Upper lobe of left lung (tissue), 6 donors: Measurements from ENCODE around the gene MTF2. TPM values are rescaled to one million over a fixed set of nuclear protein-coding genes. Genes with fewer than 3 reads are reported as not detected.

Experiments used
- ATAC-seq, 2 donors: fragments of 200-7000 bp; cut with Tn5 transposase; one replicate each; pipeline ENCODE4 v1.9.1; 2022; ENCODE audit warnings: mild to moderate bottlenecking in 2 of 2, moderate library complexity in 2 of 2; ENCODE audit not compliant: low FRiP score in 2 of 2
- DNase-seq, 2 donors: peaks; one replicate each; pipeline ENCODE4 v3.0.0-alpha.2; 2019 to 2020
- H3K27ac ChIP-seq, 4 donors: fragments of 200-600 bp; sonication (generic); one replicate each; pipeline ENCODE4 v1.5.1; 2016 to 2019
- H3K27me3 ChIP-seq, 4 donors: fragments of 200-600 bp; sonication (generic); one replicate each; pipeline ENCODE4 v1.5.1; 2017 to 2019
- H3K36me3 ChIP-seq, 4 donors: fragments of 200-600 bp; sonication (generic); one replicate each; pipeline ENCODE4 v1.5.1; 2016 to 2019
- H3K4me1 ChIP-seq, 4 donors: fragments of 200-600 bp; sonication (generic); one replicate each; pipeline ENCODE4 v1.5.1; 2018 to 2019
- H3K4me3 ChIP-seq, 4 donors: fragments of 200-600 bp; sonication (generic); one replicate each; pipeline ENCODE4 v1.5.1; 2017 to 2019; ENCODE audit warnings: mild to moderate bottlenecking in 2 of 4, moderate library complexity in 1 of 4
- H3K9me3 ChIP-seq, 4 donors: fragments of 200-600 bp; sonication (generic); one replicate each; pipeline ENCODE4 v1.5.1; 2018 to 2019
- EP300 ChIP-seq, 4 donors: sonication (generic); formaldehyde crosslinking; IDR thresholded peaks; one replicate each; pipeline ENCODE4 v1.5.1; 2017; ENCODE audit warnings: antibody characterized with exemption in 4 of 4, control low read depth in 2 of 4
- POLR2A ChIP-seq, 4 donors: fragments of 450-650 bp; IDR thresholded peaks; one replicate each; pipeline ENCODE4 v1.5.1; 2016 to 2017; ENCODE audit warnings: antibody characterized with exemption in 4 of 4, mild to moderate bottlenecking in 2 of 4
- POLR2AphosphoS5 ChIP-seq, 2 donors: sonication (generic); formaldehyde crosslinking; IDR thresholded peaks; one replicate each; pipeline ENCODE4 v1.5.1; 2017; ENCODE audit warnings: antibody characterized with exemption in 2 of 2
- WGBS, 2 donors: methylation state at CpG; one replicate each; pipeline ENCODE4 v1.1.5; 2017 to 2018; 5-methylcytosine and 5-hydroxymethylcytosine counted together
- total RNA-seq, 6 donors: library from RNA; depleted of rRNA in 4 of 6; stranded (reverse); fragments of >200 nt in 4 of 6; gene quantifications; one replicate each; pipeline versions ENCODE4 v1.1.0 to v1.2.1, GENCODE V29; 2016 to 2021
- TF ChIP-seq, protein P1 (sequence below), 6 experiments: fragments of 450-650 bp in 4 of 6; fragments of 200-600 bp in 2 of 6; sonication (generic) in 2 of 6; IDR thresholded peaks; one replicate each; pipeline ENCODE4 v1.5.1; 2016 to 2019; ENCODE audit warnings: antibody characterized with exemption in 6 of 6
- donor health status: DM: no; HTN: no; CAD: no; lungs with moderate emphysema.
- donor health status: DM: no; HTN: yes; CAD: no; lungs with severe emphysema.

Gene MTF2
- total RNA-seq, 6 donors from 2014 or later = 15.4 to 29.4 (median 20.6) TPM

DNA sequence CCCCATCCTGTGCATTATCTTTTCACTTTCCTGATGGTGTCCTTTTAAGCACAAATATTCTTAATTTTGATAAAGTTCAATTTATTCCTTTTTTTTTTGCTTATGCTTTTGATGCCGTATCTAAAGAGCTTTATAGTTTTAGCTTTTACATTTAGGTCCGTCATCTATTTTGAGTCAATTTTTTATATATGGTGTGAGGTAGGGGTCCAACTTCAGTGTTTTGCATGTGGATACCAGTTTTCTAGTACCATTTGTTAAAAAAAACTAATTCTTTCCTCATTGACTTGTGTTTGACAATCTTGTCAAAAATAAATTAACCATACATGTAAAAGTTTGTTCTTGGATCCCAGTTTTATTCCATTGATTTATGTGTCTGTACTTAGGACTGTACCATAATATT is 4.9 kb downstream of the MTF2 start:
- TF ChIP-seq POLR2AphosphoS5 (IDR thresholded peaks at IDR 0.05) (no peak), EP300 (IDR thresholded peaks at IDR 0.05) (no peak), POLR2A (IDR thresholded peaks at IDR 0.05) (no peak)
- TF ChIP-seq, protein P1, sequence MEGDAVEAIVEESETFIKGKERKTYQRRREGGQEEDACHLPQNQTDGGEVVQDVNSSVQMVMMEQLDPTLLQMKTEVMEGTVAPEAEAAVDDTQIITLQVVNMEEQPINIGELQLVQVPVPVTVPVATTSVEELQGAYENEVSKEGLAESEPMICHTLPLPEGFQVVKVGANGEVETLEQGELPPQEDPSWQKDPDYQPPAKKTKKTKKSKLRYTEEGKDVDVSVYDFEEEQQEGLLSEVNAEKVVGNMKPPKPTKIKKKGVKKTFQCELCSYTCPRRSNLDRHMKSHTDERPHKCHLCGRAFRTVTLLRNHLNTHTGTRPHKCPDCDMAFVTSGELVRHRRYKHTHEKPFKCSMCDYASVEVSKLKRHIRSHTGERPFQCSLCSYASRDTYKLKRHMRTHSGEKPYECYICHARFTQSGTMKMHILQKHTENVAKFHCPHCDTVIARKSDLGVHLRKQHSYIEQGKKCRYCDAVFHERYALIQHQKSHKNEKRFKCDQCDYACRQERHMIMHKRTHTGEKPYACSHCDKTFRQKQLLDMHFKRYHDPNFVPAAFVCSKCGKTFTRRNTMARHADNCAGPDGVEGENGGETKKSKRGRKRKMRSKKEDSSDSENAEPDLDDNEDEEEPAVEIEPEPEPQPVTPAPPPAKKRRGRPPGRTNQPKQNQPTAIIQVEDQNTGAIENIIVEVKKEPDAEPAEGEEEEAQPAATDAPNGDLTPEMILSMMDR (IDR thresholded peaks at IDR 0.05) = no peak
- DNase-seq (no peak), ATAC-seq (no peak)
- Histone ChIP-seq H3K27ac (no peak overlapping the region), H3K36me3 (peaks cover 0 to 17% (median 3%) of the 10 kb centered on the region in 4 donors), H3K4me1 (peaks cover 14 to 28% (median 18%) of the 10 kb centered on the region in 4 donors), H3K27me3 (no peaks in the 10 kb centered on the region), H3K9me3 (no peaks in the 10 kb centered on the region), H3K4me3 (no peak overlapping the region)
- 93 to 99% methylated on average over 2 of the region's 2 CpGs for WGBS, 2 donors

DNA sequence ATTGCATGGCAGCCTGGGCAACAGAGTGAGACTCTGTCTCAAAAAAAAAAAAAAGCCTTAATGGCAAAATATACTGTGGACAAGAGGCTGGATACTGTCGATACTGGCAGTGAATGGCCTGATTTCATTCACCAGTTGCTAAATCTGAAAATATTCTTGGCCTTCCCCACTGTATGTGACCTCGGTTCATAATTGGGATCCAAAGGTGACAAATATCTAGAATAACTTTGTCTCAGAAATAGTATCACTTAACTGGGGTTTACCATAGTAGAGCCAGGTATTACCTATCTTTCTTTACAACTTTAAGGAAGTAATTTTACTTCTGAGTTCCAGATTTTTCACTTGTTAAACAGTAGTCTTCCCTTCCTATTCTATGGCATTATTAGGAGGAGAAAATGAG is 8.4 kb downstream of the MTF2 start:
- ATAC-seq (no peak), DNase-seq (no peak)
- Histone ChIP-seq H3K36me3 (peaks cover 0 to 17% (median 3%) of the 10 kb centered on the region in 4 donors), H3K4me3 (no peak overlapping the region), H3K4me1 (no peaks in the 10 kb centered on the region), H3K27me3 (no peaks in the 10 kb centered on the region), H3K27ac (no peak overlapping the region), H3K9me3 (no peaks in the 10 kb centered on the region)
- 89 to 96% methylated on average over 2 of the region's 2 CpGs for WGBS, 2 donors
- TF ChIP-seq POLR2A (IDR thresholded peaks at IDR 0.05) = no peak
- no peak for TF ChIP-seq POLR2AphosphoS5 (IDR thresholded peaks at IDR 0.05)
- no peak for TF ChIP-seq EP300 (IDR thresholded peaks at IDR 0.05)
- TF ChIP-seq, protein P1 (IDR thresholded peaks at IDR 0.05) = no peak

DNA sequence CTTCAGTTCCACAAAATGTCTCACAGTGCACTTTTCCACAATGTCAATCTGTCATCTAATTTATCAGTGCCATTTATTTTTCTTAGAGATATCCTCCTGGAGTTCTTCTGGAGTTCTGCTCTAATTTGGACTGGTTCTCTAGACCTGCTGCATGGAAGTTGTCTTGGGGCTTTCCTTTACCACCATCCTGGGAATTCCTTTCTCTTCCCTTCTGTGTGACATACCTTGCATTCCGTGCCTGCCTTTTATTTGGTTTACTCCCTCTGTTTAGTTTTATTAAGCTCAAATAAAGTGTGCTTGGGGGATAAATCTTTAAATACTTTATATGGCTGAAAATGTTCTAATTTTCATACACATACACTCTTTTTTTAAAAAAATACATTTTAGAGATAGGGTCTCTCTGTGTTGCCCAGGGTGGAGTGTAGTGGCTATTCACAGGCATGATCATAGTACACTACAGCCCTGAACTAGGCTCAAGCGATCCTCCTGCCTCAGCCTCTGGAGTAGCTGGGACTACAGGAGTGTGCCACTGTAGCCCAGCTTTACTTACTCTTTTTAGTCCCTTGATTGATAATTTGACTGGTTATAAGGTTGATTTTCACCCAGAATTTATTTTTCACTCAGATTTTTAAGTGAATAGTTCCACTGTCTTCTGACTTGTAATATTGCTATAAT is 14.4 kb downstream of the MTF2 start:
- TF ChIP-seq EP300 (IDR thresholded peaks at IDR 0.05) (no peak), POLR2A (IDR thresholded peaks at IDR 0.05) (no peak), POLR2AphosphoS5 (IDR thresholded peaks at IDR 0.05) (no peak)
- TF ChIP-seq, protein P1 (IDR thresholded peaks at IDR 0.05) = no peak
- Histone ChIP-seq H3K27me3 (no peaks in the 10 kb centered on the region), H3K36me3 (no peaks in the 10 kb centered on the region), H3K27ac (no peak overlapping the region), H3K4me1 (peaks cover 0 to 9% (median 1%) of the 10 kb centered on the region in 4 donors), H3K9me3 (no peaks in the 10 kb centered on the region), H3K4me3 (no peak overlapping the region)
- 79 to 86% methylated on average over 2 of the region's 2 CpGs for WGBS, 2 donors
- no peak for DNase-seq
- ATAC-seq = no peak

DNA sequence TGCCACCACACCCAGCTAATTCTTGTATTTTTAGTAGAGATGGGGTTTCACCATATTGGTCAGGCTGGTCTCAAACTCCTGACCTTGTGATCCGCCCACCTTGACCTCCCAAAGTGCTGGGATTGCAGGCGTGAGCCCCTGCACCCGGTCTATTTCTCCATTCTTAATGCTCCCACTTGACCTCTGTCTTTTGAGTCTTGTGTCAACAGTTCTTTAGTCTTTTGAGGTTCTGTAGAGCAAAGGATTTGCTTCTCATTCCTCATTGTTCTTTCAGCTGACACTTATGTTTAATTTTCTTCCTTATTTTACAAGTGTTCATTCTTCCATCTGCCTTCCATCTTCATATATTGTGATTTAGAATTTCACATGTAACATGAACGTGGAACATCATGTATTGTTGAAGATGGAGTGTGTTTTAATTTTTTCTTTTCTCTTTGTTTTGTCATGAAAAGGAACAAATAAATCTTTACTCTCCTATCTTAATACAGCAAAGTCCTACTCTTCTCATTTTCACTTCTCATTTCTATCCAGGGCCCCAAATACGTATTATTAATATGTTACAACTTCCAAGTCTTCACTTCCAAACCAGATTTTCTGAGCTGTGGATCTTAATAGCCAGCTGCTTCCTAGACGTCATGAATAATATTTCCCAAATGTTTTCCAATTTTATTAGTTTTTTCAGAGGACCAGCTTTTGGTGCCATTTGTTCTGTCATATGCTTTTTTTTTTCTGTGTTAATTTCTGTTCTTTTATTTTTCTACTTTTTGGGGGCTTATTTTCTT is 16.9 kb downstream of the MTF2 start:
- ATAC-seq = no peak

More for the DNA sequence above, 16.9 kb downstream of the MTF2 start:
- TF ChIP-seq POLR2AphosphoS5 (IDR thresholded peaks at IDR 0.05) = no peak
- TF ChIP-seq EP300 (IDR thresholded peaks at IDR 0.05) = no peak
- TF ChIP-seq, protein P1 (IDR thresholded peaks at IDR 0.05) = no peak
- TF ChIP-seq POLR2A (IDR thresholded peaks at IDR 0.05) = no peak
- no peaks in the 10 kb centered on the region for H3K9me3 ChIP-seq
- H3K27ac ChIP-seq = no peak overlapping the region
- H3K4me1 ChIP-seq = peaks cover 0 to 9% (median 1%) of the 10 kb centered on the region in 4 donors
- H3K27me3 ChIP-seq = no peaks in the 10 kb centered on the region
- no peak for DNase-seq
- no peaks in the 10 kb centered on the region for H3K36me3 ChIP-seq
- 61 to 77% methylated on average over 6 of the region's 6 CpGs for WGBS, 2 donors
- no peak overlapping the region for H3K4me3 ChIP-seq
